Measurements from ENCODE around the gene RBM4B. TPM values are rescaled to one million over a fixed set of nuclear protein-coding genes. Genes with fewer than 3 reads are reported as not detected.

Gene RBM4B
- total RNA-seq, 1 donor from 2014 or later = 30.2 TPM

DNA sequence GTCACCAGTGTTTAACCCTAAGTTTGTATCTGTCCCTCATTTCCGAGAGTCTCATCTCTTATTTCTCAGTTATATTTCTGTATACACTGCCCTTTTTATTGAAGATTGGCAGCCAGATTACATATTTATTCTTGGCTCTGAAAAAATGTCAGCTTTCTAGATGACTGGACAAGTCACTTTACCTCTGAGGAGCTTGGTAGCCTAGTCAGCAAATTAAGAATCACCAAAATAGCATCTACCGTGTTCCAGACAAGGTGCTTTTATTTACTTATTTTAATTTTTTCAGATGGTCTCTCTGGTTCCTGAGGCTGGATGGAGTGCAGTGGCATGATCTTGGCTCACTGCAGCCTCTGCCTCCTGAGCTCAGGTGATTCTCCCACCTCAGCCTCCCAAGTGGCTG is 44.7 kb downstream of the RBM4B start:
- Histone ChIP-seq H3K9ac (no peak overlapping the region), H3K4me1 (peaks cover 8% of the 10 kb centered on the region), H3K79me2 (ENCODE audit: low read depth) (peaks cover 100% of the 10 kb centered on the region), H3K4me3 (no peak overlapping the region), H3K9me3 (ENCODE audit: low read depth) (no peaks in the 10 kb centered on the region), H3K36me3 (peaks cover 15% of the 10 kb centered on the region), H3K27me3 (no peaks in the 10 kb centered on the region), H4K20me1 (ENCODE audit: low read depth) (peaks cover 26% of the 10 kb centered on the region), H3F3A (ENCODE audit: low read depth) (peaks cover 69% of the 10 kb centered on the region), H3K27ac (no peak overlapping the region), H2AFZ (replicated peaks) (no peak overlapping the region), H3K4me2 (no peak overlapping the region)
- H3K9me3 Mint-ChIP-seq = no peaks in the 10 kb centered on the region
- H3K27ac Mint-ChIP-seq = no peak overlapping the region
- H3K4me1 Mint-ChIP-seq = peaks cover 19% of the 10 kb centered on the region
- peaks cover 39% of the 10 kb centered on the region for H3K36me3 Mint-ChIP-seq
- H3K27me3 Mint-ChIP-seq (ENCODE audit: insufficient read depth, low read depth) = peaks cover 5% of the 10 kb centered on the region
- TF ChIP-seq, protein P1, sequence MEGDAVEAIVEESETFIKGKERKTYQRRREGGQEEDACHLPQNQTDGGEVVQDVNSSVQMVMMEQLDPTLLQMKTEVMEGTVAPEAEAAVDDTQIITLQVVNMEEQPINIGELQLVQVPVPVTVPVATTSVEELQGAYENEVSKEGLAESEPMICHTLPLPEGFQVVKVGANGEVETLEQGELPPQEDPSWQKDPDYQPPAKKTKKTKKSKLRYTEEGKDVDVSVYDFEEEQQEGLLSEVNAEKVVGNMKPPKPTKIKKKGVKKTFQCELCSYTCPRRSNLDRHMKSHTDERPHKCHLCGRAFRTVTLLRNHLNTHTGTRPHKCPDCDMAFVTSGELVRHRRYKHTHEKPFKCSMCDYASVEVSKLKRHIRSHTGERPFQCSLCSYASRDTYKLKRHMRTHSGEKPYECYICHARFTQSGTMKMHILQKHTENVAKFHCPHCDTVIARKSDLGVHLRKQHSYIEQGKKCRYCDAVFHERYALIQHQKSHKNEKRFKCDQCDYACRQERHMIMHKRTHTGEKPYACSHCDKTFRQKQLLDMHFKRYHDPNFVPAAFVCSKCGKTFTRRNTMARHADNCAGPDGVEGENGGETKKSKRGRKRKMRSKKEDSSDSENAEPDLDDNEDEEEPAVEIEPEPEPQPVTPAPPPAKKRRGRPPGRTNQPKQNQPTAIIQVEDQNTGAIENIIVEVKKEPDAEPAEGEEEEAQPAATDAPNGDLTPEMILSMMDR (IDR thresholded peaks at IDR 0.05) = no peak
- TF ChIP-seq EZH2 (IDR thresholded peaks at IDR 0.05) = no peak
- no peak for TF ChIP-seq EZH2phosphoT487 (IDR thresholded peaks at IDR 0.05)
- DNase-seq (ENCODE audit: low spot score) = no peak
- H3K4me3 Mint-ChIP-seq = no peak overlapping the region

DNA sequence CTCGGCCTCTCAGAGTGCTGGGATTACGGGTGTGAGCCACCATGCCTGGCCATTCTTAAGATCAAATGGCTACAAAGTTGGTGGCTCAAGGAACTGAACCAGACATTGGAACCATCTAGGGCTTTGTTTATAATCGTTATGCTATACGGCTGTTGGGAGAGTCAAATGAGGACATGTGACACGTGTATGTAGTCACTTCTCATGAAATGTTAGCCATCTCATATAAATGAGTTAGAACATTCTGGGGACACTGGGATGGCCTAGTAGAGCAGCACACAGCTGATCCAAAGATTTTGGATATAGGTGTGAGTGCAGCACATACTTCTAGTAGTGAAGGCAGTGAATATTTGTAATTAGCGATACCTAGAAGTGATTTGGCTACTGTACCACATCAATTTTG is 45.8 kb downstream of the RBM4B start:
- TF ChIP-seq EZH2 (IDR thresholded peaks at IDR 0.05) = no peak
- TF ChIP-seq, protein P1 (IDR thresholded peaks at IDR 0.05) = no peak
- no peak for TF ChIP-seq EZH2phosphoT487 (IDR thresholded peaks at IDR 0.05)
- Mint-ChIP-seq H3K27me3 (ENCODE audit: insufficient read depth, low read depth) (peaks cover 5% of the 10 kb centered on the region), H3K27ac (no peak overlapping the region), H3K9me3 (no peaks in the 10 kb centered on the region), H3K36me3 (peaks cover 40% of the 10 kb centered on the region), H3K4me1 (peaks cover 8% of the 10 kb centered on the region), H3K4me3 (no peak overlapping the region)
- Histone ChIP-seq H3K27ac (no peak overlapping the region), H3K4me1 (no peaks in the 10 kb centered on the region), H4K20me1 (ENCODE audit: low read depth) (peaks cover 36% of the 10 kb centered on the region), H2AFZ (replicated peaks) (no peak overlapping the region), H3K27me3 (no peaks in the 10 kb centered on the region), H3K79me2 (ENCODE audit: low read depth) (peaks cover 100% of the 10 kb centered on the region), H3K9me3 (ENCODE audit: low read depth) (no peaks in the 10 kb centered on the region), H3F3A (ENCODE audit: low read depth) (peaks cover 65% of the 10 kb centered on the region), H3K9ac (no peak overlapping the region), H3K4me2 (no peak overlapping the region), H3K4me3 (no peak overlapping the region), H3K36me3 (peaks cover 19% of the 10 kb centered on the region)
- no peak for DNase-seq (ENCODE audit: low spot score)

DNA sequence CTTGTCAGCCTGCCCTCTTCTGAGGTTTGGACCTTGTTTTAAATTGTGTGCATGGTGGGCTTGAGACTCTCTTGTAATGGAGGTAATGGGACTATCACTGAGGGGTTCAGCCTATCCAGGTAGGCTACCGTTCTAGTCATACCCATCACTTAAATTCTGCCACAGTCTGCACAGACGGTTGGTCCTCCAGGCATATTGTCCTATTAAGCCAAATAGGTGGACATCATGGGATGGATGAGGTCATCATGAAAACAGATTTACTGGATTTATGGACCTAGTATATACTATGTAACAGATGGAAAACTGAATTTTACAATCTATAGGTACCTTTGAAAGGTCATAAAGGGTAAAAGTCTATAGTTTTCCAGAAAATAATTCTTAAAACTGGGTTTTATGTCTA is 48.3 kb downstream of the RBM4B start:
- Histone ChIP-seq H3K36me3 (peaks cover 24% of the 10 kb centered on the region), H3K4me1 (no peaks in the 10 kb centered on the region), H2AFZ (replicated peaks) (no peak overlapping the region), H3F3A (ENCODE audit: low read depth) (peaks cover 44% of the 10 kb centered on the region), H3K4me3 (no peak overlapping the region), H3K27ac (no peak overlapping the region), H3K4me2 (no peak overlapping the region), H3K79me2 (ENCODE audit: low read depth) (peaks cover 100% of the 10 kb centered on the region), H3K9me3 (ENCODE audit: low read depth) (no peaks in the 10 kb centered on the region), H3K27me3 (no peaks in the 10 kb centered on the region), H4K20me1 (ENCODE audit: low read depth) (peaks cover 62% of the 10 kb centered on the region), H3K9ac (no peak overlapping the region)
- TF ChIP-seq, protein P1 (IDR thresholded peaks at IDR 0.05) = no peak
- no peak for TF ChIP-seq EZH2phosphoT487 (IDR thresholded peaks at IDR 0.05)
- TF ChIP-seq EZH2 (IDR thresholded peaks at IDR 0.05) = no peak
- H3K27ac Mint-ChIP-seq = no peak overlapping the region
- DNase-seq (ENCODE audit: low spot score) = no peak
- no peak overlapping the region for H3K4me3 Mint-ChIP-seq
- H3K36me3 Mint-ChIP-seq = peaks cover 41% of the 10 kb centered on the region
- peaks cover 4% of the 10 kb centered on the region for H3K27me3 Mint-ChIP-seq (ENCODE audit: insufficient read depth, low read depth)
- H3K4me1 Mint-ChIP-seq = no peaks in the 10 kb centered on the region
- no peaks in the 10 kb centered on the region for H3K9me3 Mint-ChIP-seq

Measured in neural progenitor cell (in vitro differentiated cells).